Calu3 (cell line): ENCODE measurements around the gene KCNQ4. TPM values are rescaled to one million over a fixed set of nuclear protein-coding genes. Genes with fewer than 3 reads are reported as not detected.

ENCODE experiments used
- BruUV-seq: library from RNA; stranded (reverse); fragments of 400-500 nt; replicated peaks from 2 replicates; lab custom pipeline; 2021; lab: Mats Ljungman, UMichigan
- CTCF ChIA-PET: fragments of 300-600 bp; sonication (Branson Sonifier 250); formaldehyde crosslinking; loops from one replicate; lab custom pipeline; 2022; ENCODE audit warnings: antibody characterized with exemption; lab: Charles Lee
- DNase-seq: peaks from one replicate; pipeline ENCODE4 v3.0.0; 2022
- H3K27ac Mint-ChIP-seq: one replicate; pipeline ENCODE4 v1.8.0; 2022; ENCODE audit warnings: mixed read lengths; ENCODE audit not compliant: unreplicated experiment
- H3K27me3 Mint-ChIP-seq: one replicate; pipeline ENCODE4 v1.8.0; 2022; ENCODE audit warnings: mixed read lengths; ENCODE audit not compliant: unreplicated experiment
- H3K36me3 Mint-ChIP-seq: one replicate; pipeline ENCODE4 v1.8.0; 2022; ENCODE audit warnings: mild to moderate bottlenecking, moderate library complexity, mixed read lengths; ENCODE audit not compliant: insufficient read depth, unreplicated experiment
- H3K4me1 Mint-ChIP-seq: one replicate; pipeline ENCODE4 v1.8.0; 2022; ENCODE audit warnings: mild to moderate bottlenecking, low read depth, mixed read lengths; ENCODE audit not compliant: unreplicated experiment
- H3K4me3 Mint-ChIP-seq: one replicate; pipeline ENCODE4 v1.8.0; 2022; ENCODE audit warnings: mild to moderate bottlenecking, low read depth, moderate library complexity, mixed read lengths; ENCODE audit not compliant: unreplicated experiment
- H3K9me3 Mint-ChIP-seq: one replicate; pipeline ENCODE4 v1.8.0; 2022; ENCODE audit warnings: low read depth, mixed read lengths; ENCODE audit not compliant: unreplicated experiment
- intact Hi-C: fragments of 100-400 bp; cut with micrococcal nuclease; formaldehyde crosslinking; loops from one replicate; pipeline ENCODE4 v1.10.0; 2022; ENCODE audit not compliant: unreplicated experiment
- total RNA-seq: library from RNA; stranded (reverse); gene quantifications from 2 replicates; pipeline ENCODE4 v1.2.3, GENCODE V29; 2022
- TF ChIP-seq, protein P1 (sequence below): fragments of 200-600 bp; IDR thresholded peaks from one replicate; pipeline ENCODE4 v1.8.0; 2022; ENCODE audit warnings: antibody characterized with exemption; ENCODE audit not compliant: unreplicated experiment

Gene KCNQ4
- total RNA-seq, 1 experiment from 2014 or later = 0.92 TPM

DNA sequence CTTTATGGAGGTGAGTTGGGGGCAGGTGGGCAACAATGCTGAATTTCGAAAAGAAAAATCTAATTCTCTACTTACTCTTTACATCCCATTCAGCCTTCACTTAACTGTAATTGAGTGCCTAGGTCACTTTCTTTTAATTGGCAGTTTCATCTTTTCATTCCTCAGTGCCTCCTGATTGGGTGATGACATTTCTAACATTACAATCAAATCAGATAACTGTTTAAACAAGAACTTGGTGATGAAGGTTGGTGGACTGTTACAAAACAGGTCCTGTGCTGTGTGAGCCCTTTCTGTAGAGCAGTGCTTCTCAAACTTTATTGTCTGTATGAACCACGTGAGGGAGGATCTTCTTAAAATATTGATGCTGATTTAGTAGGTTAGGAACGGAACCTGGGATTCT is 40.1 kb upstream of the KCNQ4 start:
- DNase-seq = no peak
- Mint-ChIP-seq H3K4me3 (no peak overlapping the region), H3K4me1 (peaks cover 9% of the 10 kb centered on the region), H3K27ac (no peak overlapping the region), H3K9me3 (no peaks in the 10 kb centered on the region), H3K27me3 (no peaks in the 10 kb centered on the region), H3K36me3 (peaks cover 30% of the 10 kb centered on the region)
- TF ChIP-seq, protein P1, sequence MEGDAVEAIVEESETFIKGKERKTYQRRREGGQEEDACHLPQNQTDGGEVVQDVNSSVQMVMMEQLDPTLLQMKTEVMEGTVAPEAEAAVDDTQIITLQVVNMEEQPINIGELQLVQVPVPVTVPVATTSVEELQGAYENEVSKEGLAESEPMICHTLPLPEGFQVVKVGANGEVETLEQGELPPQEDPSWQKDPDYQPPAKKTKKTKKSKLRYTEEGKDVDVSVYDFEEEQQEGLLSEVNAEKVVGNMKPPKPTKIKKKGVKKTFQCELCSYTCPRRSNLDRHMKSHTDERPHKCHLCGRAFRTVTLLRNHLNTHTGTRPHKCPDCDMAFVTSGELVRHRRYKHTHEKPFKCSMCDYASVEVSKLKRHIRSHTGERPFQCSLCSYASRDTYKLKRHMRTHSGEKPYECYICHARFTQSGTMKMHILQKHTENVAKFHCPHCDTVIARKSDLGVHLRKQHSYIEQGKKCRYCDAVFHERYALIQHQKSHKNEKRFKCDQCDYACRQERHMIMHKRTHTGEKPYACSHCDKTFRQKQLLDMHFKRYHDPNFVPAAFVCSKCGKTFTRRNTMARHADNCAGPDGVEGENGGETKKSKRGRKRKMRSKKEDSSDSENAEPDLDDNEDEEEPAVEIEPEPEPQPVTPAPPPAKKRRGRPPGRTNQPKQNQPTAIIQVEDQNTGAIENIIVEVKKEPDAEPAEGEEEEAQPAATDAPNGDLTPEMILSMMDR = no peak
- CTCF ChIA-PET = no interaction called here
- intact Hi-C loops = no loop called here
- BruUV-seq = no TSS peak

DNA sequence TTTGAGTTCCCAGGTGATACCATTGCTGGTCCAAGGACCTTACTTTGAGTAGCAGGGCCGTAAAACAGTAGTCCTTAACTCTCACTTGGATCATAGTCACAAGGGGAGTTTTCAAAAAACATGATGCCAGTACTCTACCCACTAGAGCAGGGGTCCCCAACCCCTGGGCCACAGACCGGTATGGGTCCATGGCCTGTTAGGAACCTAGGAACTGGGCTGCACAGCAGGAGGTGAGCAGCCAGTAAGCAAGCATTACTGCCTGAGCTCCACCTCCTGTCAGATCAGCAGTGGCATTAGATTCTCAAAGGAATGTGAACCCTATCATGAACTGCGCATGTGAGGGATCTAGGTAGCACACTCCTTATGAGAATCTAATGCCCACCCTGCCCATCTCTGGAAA is 39.7 kb upstream of the KCNQ4 start:
- H3K27ac Mint-ChIP-seq = no peak overlapping the region
- H3K36me3 Mint-ChIP-seq = peaks cover 26% of the 10 kb centered on the region
- BruUV-seq = no TSS peak
- TF ChIP-seq, protein P1 = no peak
- no peak for DNase-seq
- H3K9me3 Mint-ChIP-seq = no peaks in the 10 kb centered on the region
- CTCF ChIA-PET = interaction anchor here (0.6 kb wide), 1 partner anchor 351 kb away, joined by 3 read pairs; no protein-coding TSS in a partner anchor
- intact Hi-C loops = no loop called here
- no peaks in the 10 kb centered on the region for H3K27me3 Mint-ChIP-seq
- peaks cover 9% of the 10 kb centered on the region for H3K4me1 Mint-ChIP-seq
- no peak overlapping the region for H3K4me3 Mint-ChIP-seq

DNA sequence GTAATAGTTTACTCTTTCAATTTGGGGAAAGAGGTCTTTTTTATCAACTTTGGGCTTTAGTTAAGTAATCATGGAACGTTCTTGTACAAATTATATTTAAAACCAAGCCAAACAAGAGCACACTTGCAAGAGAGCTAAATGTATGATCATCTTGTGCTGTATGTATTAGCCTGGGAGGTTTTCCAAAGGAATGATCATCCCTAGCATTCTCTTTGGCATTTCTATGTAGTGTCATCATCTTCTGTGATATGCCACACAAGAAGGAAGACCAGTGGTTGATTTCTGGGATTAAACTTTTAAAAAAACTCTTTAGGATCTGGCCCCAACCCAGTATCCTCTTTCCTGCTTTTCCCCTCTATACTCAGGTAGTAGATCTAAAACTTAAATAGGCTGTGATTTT is 38.4 kb upstream of the KCNQ4 start:
- CTCF ChIA-PET = interaction anchor here (0.7 kb wide), 1 partner anchor 85 kb away, joined by 3 read pairs; no protein-coding TSS in a partner anchor
- intact Hi-C loops = no loop called here
- no TSS peak for BruUV-seq
- H3K9me3 Mint-ChIP-seq = no peaks in the 10 kb centered on the region
- no peak overlapping the region for H3K4me3 Mint-ChIP-seq
- H3K36me3 Mint-ChIP-seq = peaks cover 26% of the 10 kb centered on the region
- peaks cover under 1% of the 10 kb centered on the region for H3K4me1 Mint-ChIP-seq
- H3K27ac Mint-ChIP-seq = no peak overlapping the region
- TF ChIP-seq, protein P1 = no peak
- H3K27me3 Mint-ChIP-seq = no peaks in the 10 kb centered on the region
- DNase-seq = no peak

DNA sequence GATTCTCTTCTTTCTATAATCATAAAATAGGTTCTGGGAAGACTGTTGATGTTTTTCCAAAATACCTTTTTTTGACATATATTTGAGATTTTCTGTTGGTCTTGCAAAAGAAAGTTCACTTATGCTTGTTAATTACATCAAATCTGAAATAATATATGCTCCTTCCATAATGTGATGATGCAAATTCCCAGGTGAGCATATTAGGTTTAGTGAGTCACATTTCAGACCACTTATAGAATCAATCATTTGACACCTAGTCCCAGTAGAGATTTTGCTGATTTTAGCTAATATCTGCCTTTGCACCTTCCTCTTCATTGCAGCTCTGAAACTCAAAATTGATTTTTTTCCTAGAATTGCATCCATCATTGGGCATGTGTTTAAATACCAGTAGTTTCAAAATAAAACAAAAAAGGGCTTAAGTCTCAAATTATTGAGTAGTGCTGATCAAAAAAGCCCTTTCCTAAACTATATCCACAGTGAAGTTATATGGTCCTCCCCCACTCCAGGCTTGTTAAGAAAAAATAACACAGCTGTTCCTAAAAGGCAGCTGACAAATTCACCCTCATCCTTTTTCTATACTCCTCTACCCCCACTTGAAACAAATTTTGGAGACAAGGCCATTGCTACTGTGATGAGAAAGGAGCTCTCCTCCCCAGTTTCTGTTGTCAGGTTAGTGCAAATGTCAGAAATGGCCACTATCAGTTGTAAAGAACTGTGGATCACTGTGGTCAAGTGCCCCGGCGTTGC is 37.1 kb upstream of the KCNQ4 start:
- H3K27ac Mint-ChIP-seq = no peak overlapping the region
- intact Hi-C loops = no loop called here
- DNase-seq = no peak

More for the DNA sequence above, 37.1 kb upstream of the KCNQ4 start:
- no TSS peak for BruUV-seq
- peaks cover 32% of the 10 kb centered on the region for H3K36me3 Mint-ChIP-seq
- no peaks in the 10 kb centered on the region for H3K4me1 Mint-ChIP-seq
- H3K9me3 Mint-ChIP-seq = no peaks in the 10 kb centered on the region
- no peak overlapping the region for H3K4me3 Mint-ChIP-seq
- CTCF ChIA-PET = no interaction called here
- no peaks in the 10 kb centered on the region for H3K27me3 Mint-ChIP-seq
- TF ChIP-seq, protein P1 = no peak
